Testis (tissue), 3 donors: ENCODE measurements around the gene TRIL. TPM values are rescaled to one million over a fixed set of nuclear protein-coding genes. Genes with fewer than 3 reads are reported as not detected.

Experiments used
- DNase-seq: peaks from one replicate; pipeline ENCODE4 v3.0.0-alpha.2; 2019
- H3K27ac ChIP-seq, 2 donors: fragments of 200-600 bp; sonication (generic); one replicate each; pipeline ENCODE4 v1.5.1; 2019
- H3K27me3 ChIP-seq: fragments of 200-600 bp; sonication (generic); one replicate; pipeline ENCODE4 v1.5.1; 2019
- H3K36me3 ChIP-seq: fragments of 200-600 bp; sonication (generic); one replicate; pipeline ENCODE4 v1.5.1; 2017; ENCODE audit warnings: low read depth; ENCODE audit errors: missing control alignments
- H3K4me1 ChIP-seq: fragments of 200-600 bp; sonication (generic); one replicate; pipeline ENCODE4 v1.5.1; 2019
- H3K4me3 ChIP-seq, 2 donors: fragments of 200-600 bp; sonication (generic); one replicate each; pipeline ENCODE4 v1.5.1; 2017 to 2019
- H3K9me3 ChIP-seq: fragments of 200-600 bp; sonication (generic); one replicate; pipeline ENCODE4 v1.5.1; 2017
- CTCF ChIP-seq, 3 experiments: fragments of 450-650 bp in 2 of 3; fragments of 200-600 bp in 1 of 3; sonication (generic) in 1 of 3; IDR thresholded peaks; one replicate each; pipeline ENCODE4 v1.5.1; 2016 to 2019; ENCODE audit warnings: antibody characterized with exemption in 3 of 3, mild to moderate bottlenecking in 2 of 3, moderate library complexity in 1 of 3
- POLR2A ChIP-seq: fragments of 450-650 bp; IDR thresholded peaks from one replicate; pipeline ENCODE4 v1.6.1; 2017; ENCODE audit warnings: antibody characterized with exemption, mild to moderate bottlenecking, moderate library complexity
- WGBS, 2 donors: methylation state at CpG; one replicate each; pipeline ENCODE4 v1.1.5; 2018; 5-methylcytosine and 5-hydroxymethylcytosine counted together
- intact Hi-C: fragments of 100-400 bp; cut with DNase I; formaldehyde crosslinking; loops from one replicate; pipeline ENCODE4 v1.15.1; 2023; ENCODE audit warnings: low total_unique reads
- polyA plus RNA-seq: library from polyadenylated mRNA; stranded (reverse); fragments of 350-450 nt; fragmentation: Illumina TruSeq; extraction: RNeasy Lipid Tissue Mini Kit (QIAGEN cat#74804); gene quantifications from one replicate; pipeline ENCODE4 v1.2.3, GENCODE V29; 2014; ENCODE audit warnings: low read depth, low replicate concordance; ENCODE audit not compliant: insufficient read depth
- total RNA-seq, 2 donors: library from RNA; depleted of rRNA; stranded (reverse); fragments of >200 nt; gene quantifications; one replicate each; pipeline ENCODE4 v1.2.3, GENCODE V29; 2016

TRIL gene
- total and polyA plus RNA-seq, 3 donors from 2014 or later = 0.99 to 2.0 (median 1.3) TPM

- no peak for DNase-seq
- Histone ChIP-seq H3K36me3 (no peaks in the 10 kb centered on the region), H3K9me3 (no peaks in the 10 kb centered on the region), H3K27me3 (no peaks in the 10 kb centered on the region), H3K27ac (no peak overlapping the region), H3K4me1 (no peaks in the 10 kb centered on the region), H3K4me3 (no peak overlapping the region)
- intact Hi-C loops = no loop called here
- WGBS, 2 donors = 88 to 91% methylated on average over 6 of the region's 6 CpGs
- TF ChIP-seq POLR2A = no peak
- no peak for TF ChIP-seq CTCF (IDR thresholded peaks at IDR 0.05)
Observed at GRCh38 chr7:28989211-28989980, 31.3 kb upstream of the TRIL start.

- H3K27me3 ChIP-seq = no peaks in the 10 kb centered on the region
- no peak for DNase-seq
- H3K4me3 ChIP-seq = no peak overlapping the region
- no peaks in the 10 kb centered on the region for H3K9me3 ChIP-seq
- 87 to 89% methylated on average over 4 of the region's 4 CpGs for WGBS, 2 donors
- no peaks in the 10 kb centered on the region for H3K4me1 ChIP-seq
- no peak overlapping the region for H3K27ac ChIP-seq
- intact Hi-C loops = no loop called here
- TF ChIP-seq POLR2A (no peak), CTCF (IDR thresholded peaks at IDR 0.05) (no peak)
- H3K36me3 ChIP-seq = no peaks in the 10 kb centered on the region
Observed at GRCh38 chr7:28988810-28989209, 30.7 kb upstream of the TRIL start.

DNA sequence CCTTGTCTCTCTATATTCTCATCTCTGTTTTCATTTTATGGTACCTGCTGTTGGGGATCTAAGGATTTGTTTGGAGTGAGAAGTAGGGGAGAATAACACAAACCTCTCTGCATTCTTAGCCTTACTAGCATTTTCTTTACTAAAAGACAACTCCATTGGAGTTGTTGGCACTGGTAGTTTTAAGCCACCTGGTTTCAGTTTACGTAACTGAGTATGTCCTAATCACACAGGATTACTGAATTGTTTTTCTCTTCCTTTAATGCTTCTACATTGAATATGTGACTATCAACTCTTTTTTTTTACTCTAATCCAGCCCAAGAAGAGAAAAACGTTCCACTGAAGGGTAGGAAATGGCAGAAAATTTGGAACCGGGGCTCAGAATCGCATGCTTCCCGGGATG lies 30.0 kb upstream of the TRIL start:
- no peak for DNase-seq
- intact Hi-C loops = no loop called here
- Histone ChIP-seq H3K27me3 (no peaks in the 10 kb centered on the region), H3K36me3 (no peaks in the 10 kb centered on the region), H3K9me3 (no peaks in the 10 kb centered on the region), H3K4me3 (no peak overlapping the region), H3K4me1 (no peaks in the 10 kb centered on the region), H3K27ac (no peak overlapping the region)
- WGBS, 2 donors = 84 to 91% methylated on average over 5 of the region's 5 CpGs
- no peak for TF ChIP-seq POLR2A
- TF ChIP-seq CTCF (IDR thresholded peaks at IDR 0.05) = no peak

- WGBS, 2 donors = 62 to 65% methylated on average over 2 of the region's 2 CpGs
- Histone ChIP-seq H3K27ac (no peak overlapping the region), H3K4me1 (no peaks in the 10 kb centered on the region), H3K27me3 (no peaks in the 10 kb centered on the region), H3K4me3 (no peak overlapping the region), H3K36me3 (no peaks in the 10 kb centered on the region), H3K9me3 (no peaks in the 10 kb centered on the region)
- no peak for DNase-seq
- TF ChIP-seq CTCF (IDR thresholded peaks at IDR 0.05) = no peak
- no peak for TF ChIP-seq POLR2A
- intact Hi-C loops = no loop called here
Observed at GRCh38 chr7:28986765-28987110, 28.6 kb upstream of the TRIL start.
